GM18502 (cell line): Measurements from ENCODE around the gene CD160.
"Not testable (repeated sequence)": the region's sequence is repeated elsewhere in the genome, so short reads cannot be mapped to it uniquely, and the experiment has no call there.

Experiments used
- ATAC-seq: cut with Tn5 transposase; IDR thresholded peaks from one replicate; pipeline ENCODE4 v1.9.1; 2021; ENCODE audit warnings: mild to moderate bottlenecking; ENCODE audit not compliant: unreplicated experiment, poor library complexity

The CD160 gene, protein sequence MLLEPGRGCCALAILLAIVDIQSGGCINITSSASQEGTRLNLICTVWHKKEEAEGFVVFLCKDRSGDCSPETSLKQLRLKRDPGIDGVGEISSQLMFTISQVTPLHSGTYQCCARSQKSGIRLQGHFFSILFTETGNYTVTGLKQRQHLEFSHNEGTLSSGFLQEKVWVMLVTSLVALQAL

DNA sequence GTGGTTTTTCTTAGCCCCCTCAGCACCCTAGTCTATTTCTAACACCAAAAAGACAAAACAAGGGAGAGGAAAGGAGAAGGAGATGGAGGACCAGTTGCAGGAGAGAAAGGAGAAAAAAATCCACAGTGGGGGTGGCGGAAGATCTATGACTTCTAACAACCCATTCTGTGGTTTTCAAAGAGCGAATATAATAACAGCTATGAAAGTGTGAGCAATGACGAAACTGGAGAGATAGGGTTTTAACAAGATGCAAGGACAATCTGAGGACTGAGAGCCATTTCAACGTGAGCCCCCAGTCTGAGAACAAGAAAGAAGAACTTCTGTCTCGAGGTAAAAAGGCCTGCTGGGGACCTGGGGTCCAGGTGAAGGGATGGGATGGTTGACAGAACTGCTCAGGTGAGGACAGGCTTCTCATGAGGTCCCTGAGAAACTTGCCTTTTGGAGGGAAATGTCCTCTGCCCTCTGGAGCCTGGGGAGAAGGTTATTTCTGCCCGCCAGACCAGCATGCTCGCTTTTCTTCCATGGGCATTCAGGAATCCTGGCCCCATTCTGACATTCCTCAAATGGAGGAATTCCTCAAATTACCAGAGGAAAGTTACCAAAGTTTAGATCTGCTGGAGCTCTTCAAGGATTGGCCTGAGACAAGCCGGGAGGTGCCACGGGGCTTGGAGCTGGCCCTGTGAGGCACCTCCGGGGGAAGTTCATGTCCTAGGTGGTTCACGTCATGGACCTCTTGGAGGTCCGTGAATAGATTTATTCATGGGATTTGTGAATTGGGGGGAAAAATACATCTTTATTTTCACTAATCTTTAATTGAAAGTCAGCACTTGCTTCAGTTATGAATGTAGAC lies at the start of gene CD160:
TSS of gene CD160 (plus strand) at position 270 of the 850 bp plus-strand sequence. CDS start 8,829 bp downstream, outside the sequence.
- no peak for ATAC-seq

DNA sequence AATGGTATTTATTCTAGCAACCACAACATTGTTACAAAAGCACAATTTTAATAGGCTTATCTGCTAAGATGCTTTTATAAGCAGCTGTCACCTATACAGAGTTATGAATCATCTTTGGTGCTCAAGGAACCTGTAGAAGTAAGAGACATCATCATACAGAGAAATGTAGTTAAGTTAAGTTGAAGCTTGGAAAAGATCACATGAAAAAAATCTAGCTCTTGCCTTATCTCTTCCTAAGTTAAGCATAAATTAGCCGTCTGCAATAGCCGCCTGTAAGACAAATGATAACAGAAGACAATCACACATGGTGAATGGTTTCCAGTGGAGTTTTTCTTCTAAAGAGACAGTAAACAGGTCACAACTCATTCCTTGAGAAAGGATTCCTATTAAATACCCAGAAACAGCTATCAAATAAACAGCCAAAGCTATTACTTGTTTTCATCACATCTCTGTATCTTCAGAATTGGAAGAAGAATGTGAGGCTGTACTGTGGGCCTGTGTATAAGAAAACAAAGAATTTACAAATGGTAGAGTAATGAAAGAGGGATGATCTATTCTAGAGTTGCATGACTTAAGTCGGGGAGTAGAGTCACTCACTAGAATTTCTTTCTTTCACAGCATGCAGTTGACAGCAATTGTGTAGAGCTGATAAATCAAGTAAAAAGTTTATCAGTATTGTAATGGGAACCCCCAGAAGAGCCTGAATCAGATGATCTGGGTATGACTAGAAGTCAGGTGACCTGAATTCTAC lies 48.1 kb upstream of the CD160 start:
- ATAC-seq: not testable (repeated sequence)

DNA sequence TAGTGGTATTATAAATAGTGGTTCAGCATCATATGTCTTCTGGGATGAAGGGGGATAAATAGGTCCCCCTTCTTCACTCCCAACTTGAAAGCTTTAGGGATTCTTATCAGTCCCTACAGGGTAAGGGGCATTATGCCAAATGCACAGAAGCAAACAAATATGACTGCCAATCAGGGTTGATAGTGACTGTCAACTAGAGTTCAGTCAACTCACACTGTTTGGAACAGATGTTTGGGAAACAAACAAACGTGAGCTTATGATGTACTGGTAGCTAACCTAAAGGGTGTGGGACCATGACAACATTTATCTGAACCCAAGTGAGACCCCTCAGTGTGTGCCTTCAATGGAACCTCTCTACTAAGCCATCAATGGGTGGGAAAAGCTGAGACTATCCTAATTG lies 46.1 kb upstream of the CD160 start:
- not testable (repeated sequence) for ATAC-seq

DNA sequence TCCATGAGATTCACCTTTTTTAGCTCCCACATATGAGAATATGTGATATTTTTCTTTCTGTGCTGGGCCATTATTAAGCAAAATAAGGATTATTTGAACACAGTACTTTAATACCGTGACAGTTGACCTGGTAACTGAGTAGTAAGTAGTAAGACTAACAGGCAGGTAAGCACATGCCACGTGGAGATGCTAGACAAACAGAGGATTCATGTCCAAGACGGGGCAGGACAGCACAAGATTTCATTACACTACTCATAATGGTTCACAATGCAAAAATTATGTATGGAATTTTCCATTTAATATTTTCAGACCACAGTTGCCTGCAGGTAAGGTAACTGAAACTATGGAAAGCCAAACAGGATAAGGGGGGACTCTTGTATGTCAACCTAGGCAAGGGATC lies 34.4 kb upstream of the CD160 start:
- not testable (repeated sequence) for ATAC-seq

DNA sequence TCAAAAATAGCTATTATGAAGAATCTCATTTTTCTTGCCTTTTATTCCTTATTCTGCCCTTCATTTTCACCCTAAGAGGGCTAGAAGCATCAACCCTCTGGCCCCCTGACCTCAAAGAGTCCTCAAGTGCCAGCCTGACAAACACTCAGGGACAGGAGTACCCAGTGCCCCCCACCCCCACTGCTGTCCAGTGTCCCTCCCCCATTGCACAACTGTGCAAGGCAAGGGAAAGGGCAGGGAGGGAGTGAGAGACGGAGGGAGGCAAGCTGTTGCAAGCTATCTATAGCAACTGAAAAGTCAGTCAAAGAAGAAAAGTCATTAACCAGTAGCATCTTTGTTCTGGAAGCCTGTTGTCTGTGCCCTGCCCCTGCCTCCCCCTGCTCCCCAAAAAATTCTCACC lies 33.2 kb upstream of the CD160 start:
- ATAC-seq: not testable (repeated sequence)

DNA sequence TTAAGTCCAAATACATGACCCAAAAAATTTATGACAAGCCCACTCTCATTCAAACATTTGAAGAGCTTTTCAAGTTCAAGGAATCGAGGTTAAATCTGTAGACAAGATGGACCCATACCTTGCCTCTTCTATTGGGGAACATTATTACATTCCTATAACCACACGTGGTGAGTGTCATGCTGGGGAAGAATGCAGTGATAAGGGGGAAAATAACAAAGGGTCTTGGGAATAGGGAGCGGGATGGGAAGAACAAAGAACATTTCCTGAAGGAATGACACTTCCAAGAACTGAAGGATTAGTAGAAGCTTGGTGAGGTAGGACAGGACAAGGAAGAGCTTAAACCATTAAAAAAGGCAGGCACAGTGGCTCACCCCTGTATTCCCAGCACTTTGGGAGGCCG lies 31.0 kb upstream of the CD160 start:
- ATAC-seq: no peak

DNA sequence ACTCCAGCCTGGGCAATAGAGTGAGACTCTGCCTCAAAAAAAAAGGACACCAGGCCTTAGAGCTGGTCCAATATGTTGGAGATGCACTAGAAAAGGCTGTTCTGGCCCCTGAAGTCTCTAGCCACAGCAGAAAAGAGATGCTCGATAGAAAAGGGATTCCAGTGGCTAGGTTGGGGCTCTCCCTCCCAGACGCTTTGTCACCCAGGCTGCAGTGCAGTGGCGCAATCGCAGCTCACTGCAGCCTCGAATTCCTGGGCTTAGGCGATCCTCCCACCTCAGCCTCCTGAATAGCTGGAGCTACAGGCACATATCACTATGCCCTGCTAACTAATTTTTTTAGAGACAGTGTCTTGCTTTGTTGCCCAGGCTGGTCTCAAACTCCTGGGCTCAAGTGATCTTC lies 30.4 kb upstream of the CD160 start:
- no peak for ATAC-seq

DNA sequence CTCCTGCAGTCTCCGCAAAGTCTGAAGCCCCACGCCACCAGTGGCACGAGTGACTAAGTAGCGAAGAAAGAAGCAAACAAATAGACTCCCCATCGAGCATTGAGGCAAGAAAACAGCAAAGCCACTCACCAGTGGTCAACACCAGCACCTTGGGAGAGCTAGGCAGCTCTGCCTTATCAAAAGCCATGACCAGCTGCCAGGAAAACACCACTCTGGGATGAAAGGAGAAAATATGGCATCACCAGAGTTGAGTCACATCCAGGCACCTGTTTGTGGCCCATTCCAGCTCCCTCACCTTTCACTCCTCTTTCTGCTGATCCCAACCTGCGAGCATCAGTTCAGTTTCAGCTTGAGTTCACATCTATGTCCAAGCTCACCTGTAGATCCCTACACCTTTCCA lies 29.4 kb upstream of the CD160 start:
- no peak for ATAC-seq

DNA sequence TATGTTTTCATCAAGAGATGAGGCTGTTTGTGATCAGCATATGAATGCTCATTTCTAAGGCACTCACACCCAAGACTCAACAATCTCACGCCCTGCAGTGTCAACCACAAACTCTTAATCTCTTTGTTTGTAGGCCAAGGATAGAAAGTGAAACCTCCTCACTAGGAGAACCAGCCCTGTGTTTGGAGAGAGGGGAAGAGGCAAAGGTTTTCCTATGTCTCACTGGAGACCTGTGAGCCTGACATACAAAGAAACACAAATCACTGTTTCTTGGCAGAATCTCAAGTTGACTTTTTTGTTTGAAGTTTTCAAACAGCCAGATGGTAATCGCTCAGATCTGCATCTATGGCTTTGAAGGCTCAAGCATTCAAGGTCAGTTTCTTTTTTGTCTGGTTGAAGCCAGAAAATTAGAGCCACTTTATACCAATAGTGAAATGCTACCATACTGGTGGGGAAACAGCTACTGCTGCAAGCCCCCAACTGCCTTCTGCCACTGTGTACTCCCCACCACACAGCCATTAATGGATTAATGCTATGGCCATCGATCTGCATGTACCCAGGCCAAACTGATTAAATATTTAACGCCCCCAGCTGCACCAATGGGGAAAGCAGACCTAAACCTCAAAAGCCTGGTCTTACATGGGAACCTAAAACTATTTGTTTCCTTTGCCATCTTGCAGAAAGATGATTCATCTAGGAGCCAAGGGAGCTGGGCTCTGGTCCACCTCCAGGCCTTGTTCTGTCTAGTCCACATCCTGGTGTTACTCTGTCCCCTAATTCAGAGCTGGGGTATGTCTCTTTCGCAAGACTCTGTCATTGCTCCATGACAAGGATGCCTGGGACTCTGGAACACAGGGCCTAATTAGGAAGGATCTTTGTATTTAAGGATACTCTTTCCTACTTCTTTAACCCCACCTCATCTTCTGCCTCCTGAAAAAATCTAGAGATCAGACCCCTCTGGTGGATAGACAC lies 28.4 kb upstream of the CD160 start:
- ATAC-seq: peak; percentile 86

DNA sequence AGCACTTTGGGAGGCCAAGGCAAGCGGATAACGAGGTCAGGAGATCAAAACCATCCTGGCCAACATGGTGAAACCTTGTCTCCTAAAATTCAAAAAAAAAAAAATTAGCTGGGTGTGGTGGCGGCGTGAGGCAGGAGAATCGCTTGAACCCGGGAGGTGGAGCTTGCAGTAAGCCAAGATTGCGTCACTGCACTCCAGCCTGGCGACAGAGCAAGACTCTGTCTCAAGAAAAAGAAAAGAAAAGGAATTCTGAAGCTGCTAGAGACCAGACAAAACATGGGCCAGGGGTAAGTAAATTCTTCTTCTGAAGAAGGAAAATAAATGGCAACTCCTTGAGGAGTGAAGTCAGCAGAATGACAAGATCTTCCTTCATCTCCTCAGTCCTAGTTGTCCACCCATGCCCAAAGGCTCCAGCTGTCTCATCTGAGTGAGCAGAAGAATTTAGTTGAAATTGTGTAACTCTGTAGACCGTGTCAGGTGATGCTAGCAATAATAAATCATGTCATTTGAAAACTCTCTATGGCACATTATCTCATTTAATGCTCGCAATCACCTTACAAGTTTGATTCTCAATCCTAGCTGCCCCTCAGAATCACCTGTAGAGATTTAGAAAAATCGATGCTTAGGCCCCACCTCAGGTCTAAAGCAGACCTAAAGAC lies 26.4 kb upstream of the CD160 start:
- no peak for ATAC-seq

DNA sequence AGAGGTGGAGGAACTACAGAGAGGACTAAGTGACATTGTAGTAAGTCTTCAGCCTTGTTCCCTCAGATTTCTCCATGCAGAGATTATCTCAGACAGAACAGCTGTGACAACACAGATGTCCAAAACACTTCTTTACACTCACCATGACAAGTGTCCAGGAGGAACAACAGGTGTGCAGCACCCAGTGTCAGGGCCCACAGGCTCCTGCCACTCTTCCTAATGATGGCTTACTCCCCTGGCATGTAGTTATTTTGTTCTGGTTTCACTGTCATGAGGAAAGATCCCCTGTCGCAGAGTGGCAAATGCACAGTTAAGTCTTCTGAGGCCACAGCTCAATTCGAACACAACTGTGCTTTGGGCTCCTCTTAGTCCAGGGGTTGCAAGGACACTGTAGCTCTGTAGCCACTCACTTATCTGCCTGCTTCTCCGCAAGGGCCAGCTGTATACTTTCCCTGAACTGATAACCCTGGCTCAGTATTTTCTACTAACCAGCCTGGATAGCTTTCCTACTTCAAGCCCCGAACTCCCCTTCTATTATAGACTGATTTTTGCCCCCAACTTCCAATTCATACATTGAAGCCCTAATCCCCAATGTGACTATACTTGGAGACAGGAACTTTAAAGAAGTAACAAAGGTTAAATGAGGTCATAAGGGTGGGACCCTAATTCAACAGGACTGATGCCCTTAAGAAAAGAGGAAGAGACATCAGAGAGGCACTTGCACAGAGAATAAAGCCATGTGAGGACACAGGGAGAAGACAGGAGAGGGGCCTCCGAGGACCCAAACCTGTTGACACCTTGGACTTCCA lies 23.3 kb upstream of the CD160 start:
- no peak for ATAC-seq

DNA sequence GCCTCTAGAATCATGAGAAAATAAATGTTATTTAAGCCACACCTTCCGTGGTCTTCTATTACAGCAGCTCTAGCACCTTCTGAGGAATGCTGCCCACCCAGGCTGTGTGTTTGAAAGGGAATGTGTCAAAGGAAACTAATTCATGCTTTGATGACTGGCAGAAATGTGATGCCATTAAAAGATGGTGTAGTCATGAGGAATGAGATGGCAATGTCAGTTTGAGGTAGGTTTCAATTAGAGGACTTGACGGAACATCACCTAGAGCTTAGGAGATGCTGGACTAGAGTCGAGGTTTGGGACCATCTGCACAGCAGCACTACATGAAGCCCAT lies 22.7 kb upstream of the CD160 start:
- no peak for ATAC-seq

DNA sequence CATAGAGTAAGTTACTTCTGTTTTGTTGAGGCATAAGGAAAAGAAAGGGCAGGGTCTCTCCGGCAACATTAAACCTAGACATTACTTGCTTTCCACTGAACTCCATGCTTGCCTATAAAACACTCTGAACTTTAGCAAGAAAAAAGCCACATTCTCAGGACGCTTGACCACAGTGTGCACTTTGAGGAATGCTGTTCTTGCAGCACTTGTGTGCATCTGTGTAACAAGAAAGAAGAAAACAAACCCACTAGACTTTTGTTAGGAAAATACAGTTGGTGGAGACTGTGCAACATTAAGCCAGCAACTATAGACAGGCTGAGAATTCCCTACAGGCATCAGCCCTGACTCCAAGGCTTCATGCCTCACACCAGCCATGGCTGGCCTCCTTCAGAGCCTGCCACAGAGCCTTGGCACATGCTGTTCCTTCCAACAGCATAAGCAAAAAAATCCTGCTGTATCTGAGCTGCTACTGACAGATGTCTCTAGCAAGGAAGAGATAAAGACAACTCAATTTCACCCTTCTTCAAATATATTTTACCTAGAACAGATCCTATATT lies 17.9 kb upstream of the CD160 start:
- ATAC-seq: no peak

DNA sequence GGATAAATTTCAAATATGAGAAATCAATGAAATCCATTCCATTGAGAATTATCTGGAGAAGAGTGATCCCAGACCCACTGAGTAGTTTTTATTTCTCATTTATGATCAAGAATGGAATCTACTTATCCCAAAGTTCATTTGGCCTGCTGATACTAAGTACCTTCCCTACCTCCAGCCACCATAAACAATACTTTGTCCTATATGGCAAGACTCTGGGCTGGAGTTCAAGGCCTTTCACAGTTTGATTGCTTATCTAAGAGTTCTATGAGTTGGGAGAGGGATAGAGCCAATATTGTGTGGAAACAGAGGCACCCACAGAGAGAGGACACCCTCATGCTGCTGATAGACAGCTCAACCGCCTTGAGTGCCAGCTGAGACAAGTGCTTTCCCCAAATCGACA lies 17.2 kb upstream of the CD160 start:
- ATAC-seq: no peak

DNA sequence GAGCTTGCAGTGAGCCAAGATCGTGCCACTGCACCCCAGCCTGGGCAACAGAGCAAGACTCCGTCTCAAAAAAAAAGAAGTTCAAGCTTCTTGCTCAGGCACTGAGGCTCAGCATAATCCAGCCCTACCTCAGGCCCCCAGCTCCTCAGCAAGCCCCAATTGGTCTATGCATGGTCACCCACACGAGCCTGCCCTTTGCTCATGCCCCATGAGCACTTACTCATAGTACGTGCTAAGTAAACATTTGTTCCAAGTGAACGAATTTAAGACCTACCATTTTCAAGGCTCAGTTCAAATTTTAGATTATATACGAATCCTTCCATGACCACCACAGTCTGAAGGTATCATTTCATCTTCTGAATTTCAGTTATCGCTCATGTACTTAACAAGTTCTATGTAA lies 16.5 kb upstream of the CD160 start:
- ATAC-seq: no peak

DNA sequence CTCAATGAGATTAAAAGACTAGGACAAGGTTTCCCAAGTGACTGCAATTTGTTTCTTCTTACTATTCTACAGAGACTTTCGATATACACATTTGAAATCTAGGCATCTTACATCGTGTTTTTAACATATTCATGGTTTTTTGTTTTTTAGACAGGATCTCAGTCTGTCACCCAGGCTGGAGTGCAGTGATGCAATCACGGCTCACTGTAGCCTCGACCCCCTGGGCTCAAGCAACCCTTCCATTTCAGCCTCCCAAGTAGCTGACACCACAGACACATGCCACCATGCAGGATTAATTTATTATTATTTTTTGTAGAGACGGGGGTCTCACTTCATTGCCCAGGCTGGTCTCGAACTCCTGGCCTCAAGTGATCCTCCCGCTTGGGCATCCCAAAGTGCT lies 13.7 kb upstream of the CD160 start:
- no peak for ATAC-seq

DNA sequence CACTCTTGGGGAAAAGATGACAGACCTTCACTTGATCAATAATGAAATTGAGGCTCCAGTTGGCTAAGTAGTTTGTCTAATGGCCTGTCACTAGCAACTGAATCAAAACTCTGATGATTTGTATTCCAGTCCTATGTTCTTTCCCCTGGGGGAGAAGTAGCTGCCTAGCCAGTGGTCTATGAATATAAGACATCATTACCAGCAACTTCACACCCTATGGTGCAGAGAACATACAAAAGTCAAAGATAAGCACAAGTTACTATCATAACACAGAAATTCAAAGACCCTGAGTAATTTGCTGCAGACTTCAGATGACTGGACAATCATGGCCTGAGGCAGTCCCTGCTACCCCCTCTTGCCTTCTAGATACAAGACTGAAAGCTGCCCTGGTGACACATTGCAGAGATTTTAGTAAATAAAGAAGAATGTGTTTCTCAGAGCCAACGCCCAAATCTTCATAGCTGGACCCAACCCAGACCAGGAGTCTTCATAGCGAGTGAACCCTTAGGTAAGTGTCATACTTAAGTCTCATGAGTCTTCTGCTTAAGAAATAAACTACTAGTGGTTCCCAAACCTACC lies 13.1 kb upstream of the CD160 start:
- no peak for ATAC-seq

DNA sequence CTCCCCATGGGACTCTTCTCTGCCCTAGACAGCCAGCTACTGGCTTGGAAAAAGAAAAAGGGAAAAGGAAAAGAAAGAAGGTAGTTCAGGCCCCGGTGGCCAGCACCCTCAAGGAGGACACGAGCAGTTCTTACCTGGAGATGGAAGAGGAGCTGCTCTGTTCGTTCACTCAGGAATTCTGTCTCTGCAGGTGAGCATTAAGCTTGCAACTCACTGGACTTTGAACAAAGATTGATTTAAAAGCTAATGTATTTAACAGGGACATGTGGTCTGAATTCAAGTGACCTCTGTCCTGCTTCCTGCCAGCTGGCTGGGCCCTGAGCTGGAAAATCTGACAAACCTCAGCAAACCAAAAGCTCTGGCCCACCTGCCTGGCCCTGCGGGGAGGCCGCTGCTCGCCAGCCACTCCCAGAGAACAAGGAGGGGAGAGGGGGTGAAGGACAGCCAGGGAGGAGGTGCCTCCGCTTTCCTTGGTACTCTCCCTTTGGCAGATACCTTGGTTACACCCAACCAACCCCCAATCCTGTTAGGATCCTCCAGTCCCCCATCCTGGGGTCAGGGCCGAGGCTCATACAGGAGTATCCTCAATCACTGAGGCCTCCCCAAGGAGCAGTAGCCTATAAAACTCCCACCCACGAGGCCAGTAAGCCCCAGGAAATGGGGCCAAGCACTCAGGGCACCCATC lies 12.0 kb upstream of the CD160 start, which contains the start of gene PDZK1:
TSS of gene PDZK1 (minus strand) at position 186 of the 685 bp plus-strand sequence. CDS start 19,347 bp downstream, outside the sequence.
- ATAC-seq: no peak
